ENCODE data around the gene SPACA6. TPM values are rescaled to one million over a fixed set of nuclear protein-coding genes. Genes with fewer than 3 reads are reported as not detected.

The SPACA6 gene
- total and polyA plus RNA-seq, 4 donors, result 7.0 to 20.7 (median 14.8) TPM

DNA sequence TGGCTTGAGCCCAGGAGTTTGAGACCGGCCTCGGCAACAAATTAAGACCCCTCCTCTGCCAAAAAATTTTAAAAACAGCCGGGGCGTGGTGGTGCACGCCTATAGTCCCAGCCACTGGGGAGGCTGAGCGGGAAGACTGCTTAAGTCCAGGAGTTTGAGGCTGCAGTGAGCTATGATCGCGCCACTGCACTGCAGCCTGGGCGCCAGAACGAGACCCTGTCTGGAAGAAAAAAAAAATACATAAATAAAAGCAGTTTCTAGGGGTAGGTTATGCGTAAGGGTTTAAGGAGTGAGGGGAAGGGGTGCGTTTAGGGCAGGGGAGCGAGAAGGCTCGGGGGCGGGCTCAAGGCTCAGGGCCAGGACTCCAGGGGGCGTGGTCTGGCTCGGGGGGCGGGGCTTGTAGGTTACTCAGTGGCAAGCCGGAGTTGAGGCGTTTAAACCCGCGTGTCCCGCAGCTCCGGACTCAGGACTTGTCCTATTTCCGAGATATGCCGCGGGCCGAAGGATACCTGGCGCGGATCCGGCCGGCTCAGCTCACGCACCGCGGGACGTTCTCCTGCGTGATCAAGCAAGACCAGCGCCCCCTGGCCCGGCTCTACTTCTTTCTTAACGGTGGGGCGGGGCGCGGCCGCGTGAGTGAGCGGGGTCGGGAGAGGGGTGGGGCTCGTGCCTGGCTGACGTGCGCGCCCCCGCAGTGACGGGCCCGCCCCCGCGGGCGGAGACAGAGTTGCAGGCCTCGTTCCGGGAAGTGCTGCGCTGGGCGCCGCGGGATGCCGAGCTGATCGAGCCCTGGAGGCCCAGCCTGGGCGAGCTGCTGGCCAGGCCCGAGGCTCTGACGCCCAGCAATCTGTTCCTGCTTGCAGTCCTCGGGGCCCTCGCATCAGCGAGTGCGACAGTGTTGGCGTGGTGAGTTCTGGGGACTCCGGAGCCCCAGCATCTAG is 10.7 kb downstream of the SPACA6 start:
- no peaks in the 10 kb centered on the region for H3K27me3 ChIP-seq (ENCODE audit: control insufficient read depth in 3 of 3, insufficient read depth in 3 of 3, low read length in 2 of 3)
- TF ChIP-seq, protein P1, sequence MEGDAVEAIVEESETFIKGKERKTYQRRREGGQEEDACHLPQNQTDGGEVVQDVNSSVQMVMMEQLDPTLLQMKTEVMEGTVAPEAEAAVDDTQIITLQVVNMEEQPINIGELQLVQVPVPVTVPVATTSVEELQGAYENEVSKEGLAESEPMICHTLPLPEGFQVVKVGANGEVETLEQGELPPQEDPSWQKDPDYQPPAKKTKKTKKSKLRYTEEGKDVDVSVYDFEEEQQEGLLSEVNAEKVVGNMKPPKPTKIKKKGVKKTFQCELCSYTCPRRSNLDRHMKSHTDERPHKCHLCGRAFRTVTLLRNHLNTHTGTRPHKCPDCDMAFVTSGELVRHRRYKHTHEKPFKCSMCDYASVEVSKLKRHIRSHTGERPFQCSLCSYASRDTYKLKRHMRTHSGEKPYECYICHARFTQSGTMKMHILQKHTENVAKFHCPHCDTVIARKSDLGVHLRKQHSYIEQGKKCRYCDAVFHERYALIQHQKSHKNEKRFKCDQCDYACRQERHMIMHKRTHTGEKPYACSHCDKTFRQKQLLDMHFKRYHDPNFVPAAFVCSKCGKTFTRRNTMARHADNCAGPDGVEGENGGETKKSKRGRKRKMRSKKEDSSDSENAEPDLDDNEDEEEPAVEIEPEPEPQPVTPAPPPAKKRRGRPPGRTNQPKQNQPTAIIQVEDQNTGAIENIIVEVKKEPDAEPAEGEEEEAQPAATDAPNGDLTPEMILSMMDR (IDR thresholded peaks at IDR 0.05; ENCODE audit: control extremely low read depth, extremely low read depth), result no peak
- peak overlapping the region; percentile 89 to 95 for H3K27ac ChIP-seq (ENCODE audit: low read depth in 1 of 2, low read length in 1 of 2)
- H3K4me1 ChIP-seq (ENCODE audit: control insufficient read depth in 5 of 5, insufficient read depth in 5 of 5, low read length in 5 of 5), result peaks cover 0 to 17% (median 0%) of the 10 kb centered on the region in 5 donors
- H3K4me3 ChIP-seq, result peak overlapping the region; percentile 80
- peaks cover 5 to 40% (median 23%) of the 10 kb centered on the region in 4 donors for H3K36me3 ChIP-seq (ENCODE audit: control insufficient read depth in 4 of 4, insufficient read depth in 4 of 4, low read length in 4 of 4)
- DNase-seq, result peak; percentile 96 to 97 (median 97)
- ATAC-seq (ENCODE audit: insufficient read depth, low FRiP score), result peak; percentile 96
- no peaks in the 10 kb centered on the region for H3K9me3 ChIP-seq (ENCODE audit: control insufficient read depth in 4 of 4, insufficient read depth in 3 of 4, low read length in 3 of 4)
- H3K9ac ChIP-seq (ENCODE audit: insufficient read depth in 1 of 2, low read length in 2 of 2), result peak overlapping the region; percentile 8 to 66
- WGBS, 2 donors, result 2% methylated on average over 69 to 74 of the region's 74 CpGs

DNA sequence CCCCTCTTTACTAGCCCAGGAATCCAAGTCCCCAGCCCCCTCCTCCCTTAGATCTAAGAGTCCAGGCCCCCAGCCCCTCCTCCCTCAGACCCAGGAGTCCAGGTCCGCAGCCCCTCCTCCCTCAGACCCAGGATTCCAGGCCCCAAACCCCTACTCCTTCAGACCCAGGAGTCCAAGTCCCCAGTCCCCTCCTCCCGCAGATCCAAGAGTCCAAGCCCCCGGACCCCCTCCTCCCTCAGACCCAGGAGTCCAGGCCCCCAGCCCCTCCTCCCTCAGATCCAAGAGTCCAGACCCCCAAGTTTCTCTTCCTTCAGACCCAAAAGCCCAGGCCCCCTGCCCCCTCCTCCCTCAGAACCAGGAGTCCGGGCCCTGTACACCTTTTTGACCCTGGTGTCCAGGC is 11.5 kb downstream of the SPACA6 start:
- Histone ChIP-seq H3K4me3 (peak overlapping the region; percentile 80), H3K4me1 (ENCODE audit: control insufficient read depth in 5 of 5, insufficient read depth in 5 of 5, low read length in 5 of 5) (peaks cover 0 to 17% (median 0%) of the 10 kb centered on the region in 5 donors), H3K27me3 (ENCODE audit: control insufficient read depth in 3 of 3, insufficient read depth in 3 of 3, low read length in 2 of 3) (no peaks in the 10 kb centered on the region), H3K9ac (ENCODE audit: insufficient read depth in 1 of 2, low read length in 2 of 2) (peak overlapping the region; percentile 8 to 66), H3K27ac (ENCODE audit: low read depth in 1 of 2, low read length in 1 of 2) (peak overlapping the region; percentile 89 to 95), H3K9me3 (ENCODE audit: control insufficient read depth in 4 of 4, insufficient read depth in 3 of 4, low read length in 3 of 4) (no peaks in the 10 kb centered on the region), H3K36me3 (ENCODE audit: control insufficient read depth in 4 of 4, insufficient read depth in 4 of 4, low read length in 4 of 4) (peaks cover 2 to 33% (median 19%) of the 10 kb centered on the region in 4 donors)
- TF ChIP-seq, protein P1 (IDR thresholded peaks at IDR 0.05; ENCODE audit: control extremely low read depth, extremely low read depth), result no peak
- ATAC-seq (ENCODE audit: insufficient read depth, low FRiP score) (no peak), DNase-seq (no peak)
- WGBS, 2 donors, result 44 to 51% methylated on average over 4 of the region's 4 CpGs

DNA sequence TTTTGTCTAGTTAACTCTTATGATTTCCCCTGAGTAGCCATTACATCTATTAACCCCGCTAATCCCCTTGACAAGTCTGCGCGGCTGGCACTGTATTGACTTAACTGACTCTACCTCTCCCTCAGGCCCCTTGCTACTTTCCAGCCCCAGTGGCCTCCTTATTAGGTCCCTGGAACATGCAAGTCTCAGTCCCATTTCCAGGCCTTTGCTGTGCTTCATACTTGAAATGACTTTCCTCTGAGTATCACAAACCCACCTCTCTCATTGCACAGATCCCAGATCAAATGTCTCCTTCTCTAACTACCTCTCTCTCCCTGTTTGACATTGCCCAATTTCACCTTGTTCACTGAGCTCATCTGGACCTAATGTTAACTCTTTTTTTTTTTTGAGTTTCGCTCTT is 13.2 kb downstream of the SPACA6 start:
- no peak overlapping the region for H3K27ac ChIP-seq (ENCODE audit: low read depth in 1 of 2, low read length in 1 of 2)
- H3K9ac ChIP-seq (ENCODE audit: insufficient read depth in 1 of 2, low read length in 2 of 2), result no peak overlapping the region
- 98% methylated on average over 4 of the region's 4 CpGs for WGBS, 2 donors
- ATAC-seq (ENCODE audit: insufficient read depth, low FRiP score), result no peak
- H3K36me3 ChIP-seq (ENCODE audit: control insufficient read depth in 4 of 4, insufficient read depth in 4 of 4, low read length in 4 of 4), result peaks cover 2 to 23% (median 14%) of the 10 kb centered on the region in 4 donors
- TF ChIP-seq, protein P1 (IDR thresholded peaks at IDR 0.05; ENCODE audit: control extremely low read depth, extremely low read depth), result no peak
- H3K4me1 ChIP-seq (ENCODE audit: control insufficient read depth in 5 of 5, insufficient read depth in 5 of 5, low read length in 5 of 5), result peaks cover 0 to 17% (median 0%) of the 10 kb centered on the region in 5 donors
- H3K27me3 ChIP-seq (ENCODE audit: control insufficient read depth in 3 of 3, insufficient read depth in 3 of 3, low read length in 2 of 3), result no peaks in the 10 kb centered on the region
- DNase-seq, result no peak
- no peaks in the 10 kb centered on the region for H3K9me3 ChIP-seq (ENCODE audit: control insufficient read depth in 4 of 4, insufficient read depth in 3 of 4, low read length in 3 of 4)
- no peak overlapping the region for H3K4me3 ChIP-seq
